MM.1S (cell line): ENCODE results near the gene MYZAP.
A peak's percentile ranks its signal among the peaks of the same experiment; 100 is the strongest.

Experiments used
- DNase-seq: peaks from one replicate; pipeline ENCODE4 v3.0.0-alpha.2; 2015
- H2AFZ ChIP-seq: fragments of 300-600 bp; sonication (generic); 2 replicates; pipeline ENCODE4 v1.6.0; 2016; ENCODE audit warnings: antibody characterized with exemption, low read length
- H3F3A ChIP-seq: fragments of 300-600 bp; sonication (generic); 2 replicates; pipeline ENCODE4 v1.6.1; 2016; ENCODE audit warnings: mild to moderate bottlenecking, antibody characterized with exemption, low read length, moderate library complexity, mixed read lengths; ENCODE audit not compliant: insufficient read depth
- H3K27ac ChIP-seq: fragments of 300-600 bp; sonication (generic); 2 replicates; pipeline ENCODE4 v1.5.1; 2016; ENCODE audit warnings: mild to moderate bottlenecking, low read length
- H3K27me3 ChIP-seq: fragments of 300-600 bp; sonication (generic); replicated peaks from 2 replicates; pipeline ENCODE4 v1.6.0; 2016; ENCODE audit warnings: low read length; ENCODE audit not compliant: insufficient read depth
- H3K36me3 ChIP-seq: fragments of 300-600 bp; sonication (generic); replicated peaks from 2 replicates; pipeline ENCODE4 v1.6.1; 2016; ENCODE audit warnings: mild to moderate bottlenecking, low read length, mixed read lengths; ENCODE audit not compliant: insufficient read depth
- H3K4me1 ChIP-seq: fragments of 300-600 bp; sonication (generic); 2 replicates; pipeline ENCODE4 v1.6.1; 2016; ENCODE audit warnings: low read length, mixed read lengths
- H3K4me2 ChIP-seq: fragments of 300-600 bp; sonication (generic); 2 replicates; pipeline ENCODE4 v1.6.0; 2016; ENCODE audit warnings: low read depth, low read length
- H3K4me3 ChIP-seq: fragments of 300-600 bp; sonication (generic); 2 replicates; pipeline ENCODE4 v1.5.1; 2016; ENCODE audit warnings: low read length, mixed read lengths
- H3K79me2 ChIP-seq: fragments of 300-600 bp; sonication (generic); 2 replicates; pipeline ENCODE4 v1.6.1; 2016; ENCODE audit warnings: mixed run types, low read length, mixed read lengths
- H3K9ac ChIP-seq: fragments of 300-600 bp; sonication (generic); 2 replicates; pipeline ENCODE4 v1.6.1; 2016; ENCODE audit warnings: low read length, mixed read lengths
- H3K9me2 ChIP-seq: fragments of 300-600 bp; sonication (generic); replicated peaks from 2 replicates; pipeline ENCODE4 v1.6.1; 2016; ENCODE audit warnings: mild to moderate bottlenecking, low read length, mixed read lengths; ENCODE audit not compliant: insufficient read depth
- H3K9me3 ChIP-seq: fragments of 300-600 bp; sonication (generic); replicated peaks from 2 replicates; pipeline ENCODE4 v1.6.1; 2016; ENCODE audit warnings: mild to moderate bottlenecking, low read length, mixed read lengths; ENCODE audit not compliant: insufficient read depth
- H4K20me1 ChIP-seq: fragments of 300-600 bp; sonication (generic); 2 replicates; pipeline ENCODE4 v1.6.1; 2016; ENCODE audit warnings: mild to moderate bottlenecking, low read length, moderate library complexity, mixed read lengths; ENCODE audit not compliant: insufficient read depth
- EZH2 ChIP-seq: fragments of 300-600 bp; sonication (generic); optimal IDR thresholded peaks from 2 replicates; pipeline ENCODE3; 2017; ENCODE audit warnings: low read depth, mild to moderate bottlenecking, antibody characterized with exemption, low read length, mixed read lengths
- EZH2phosphoT487 ChIP-seq: fragments of 300-600 bp; sonication (generic); IDR thresholded peaks from 2 replicates; pipeline ENCODE4 v1.6.1; 2018; ENCODE audit warnings: antibody characterized with exemption, low read length
- TF ChIP-seq, protein P1 (sequence below): fragments of 300-600 bp; sonication (generic); IDR thresholded peaks from 2 replicates; pipeline ENCODE4 v1.5.1; 2016; ENCODE audit warnings: antibody characterized with exemption, low read length, mixed read lengths

The MYZAP gene

DNA sequence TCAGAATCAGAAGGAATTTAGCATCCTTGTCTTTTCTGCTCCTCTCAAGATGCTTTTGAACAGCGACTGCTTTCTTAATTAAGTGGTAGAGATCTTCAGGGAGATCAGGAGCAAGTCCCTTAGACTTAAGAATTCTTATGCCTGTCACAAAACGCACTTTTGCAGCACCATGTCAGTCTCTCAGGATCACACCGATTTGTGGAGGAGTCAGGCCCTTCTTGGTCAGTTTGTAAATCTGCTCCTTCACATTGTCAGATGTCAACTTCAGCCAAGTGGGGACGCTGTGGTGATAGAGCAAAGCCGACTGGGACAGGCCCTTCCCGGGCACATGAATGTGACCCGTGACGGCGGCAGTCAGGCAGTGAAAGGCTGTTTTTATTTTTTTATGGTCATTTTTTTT lies 35.7 kb upstream of the MYZAP start:
- Histone ChIP-seq H3F3A (no peaks in the 10 kb centered on the region), H4K20me1 (no peaks in the 10 kb centered on the region), H3K4me1 (no peaks in the 10 kb centered on the region), H3K27me3 (no peaks in the 10 kb centered on the region), H3K9me2 (no peaks in the 10 kb centered on the region), H3K36me3 (no peaks in the 10 kb centered on the region), H3K27ac (no peak overlapping the region), H3K4me3 (no peak overlapping the region), H3K9ac (no peak overlapping the region), H3K9me3 (no peaks in the 10 kb centered on the region), H3K79me2 (no peaks in the 10 kb centered on the region), H2AFZ (no peak overlapping the region), H3K4me2 (no peak overlapping the region)
- TF ChIP-seq EZH2phosphoT487 (no peak), EZH2 (no peak)
- TF ChIP-seq, protein P1, sequence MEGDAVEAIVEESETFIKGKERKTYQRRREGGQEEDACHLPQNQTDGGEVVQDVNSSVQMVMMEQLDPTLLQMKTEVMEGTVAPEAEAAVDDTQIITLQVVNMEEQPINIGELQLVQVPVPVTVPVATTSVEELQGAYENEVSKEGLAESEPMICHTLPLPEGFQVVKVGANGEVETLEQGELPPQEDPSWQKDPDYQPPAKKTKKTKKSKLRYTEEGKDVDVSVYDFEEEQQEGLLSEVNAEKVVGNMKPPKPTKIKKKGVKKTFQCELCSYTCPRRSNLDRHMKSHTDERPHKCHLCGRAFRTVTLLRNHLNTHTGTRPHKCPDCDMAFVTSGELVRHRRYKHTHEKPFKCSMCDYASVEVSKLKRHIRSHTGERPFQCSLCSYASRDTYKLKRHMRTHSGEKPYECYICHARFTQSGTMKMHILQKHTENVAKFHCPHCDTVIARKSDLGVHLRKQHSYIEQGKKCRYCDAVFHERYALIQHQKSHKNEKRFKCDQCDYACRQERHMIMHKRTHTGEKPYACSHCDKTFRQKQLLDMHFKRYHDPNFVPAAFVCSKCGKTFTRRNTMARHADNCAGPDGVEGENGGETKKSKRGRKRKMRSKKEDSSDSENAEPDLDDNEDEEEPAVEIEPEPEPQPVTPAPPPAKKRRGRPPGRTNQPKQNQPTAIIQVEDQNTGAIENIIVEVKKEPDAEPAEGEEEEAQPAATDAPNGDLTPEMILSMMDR = no peak
- DNase-seq = no peak

DNA sequence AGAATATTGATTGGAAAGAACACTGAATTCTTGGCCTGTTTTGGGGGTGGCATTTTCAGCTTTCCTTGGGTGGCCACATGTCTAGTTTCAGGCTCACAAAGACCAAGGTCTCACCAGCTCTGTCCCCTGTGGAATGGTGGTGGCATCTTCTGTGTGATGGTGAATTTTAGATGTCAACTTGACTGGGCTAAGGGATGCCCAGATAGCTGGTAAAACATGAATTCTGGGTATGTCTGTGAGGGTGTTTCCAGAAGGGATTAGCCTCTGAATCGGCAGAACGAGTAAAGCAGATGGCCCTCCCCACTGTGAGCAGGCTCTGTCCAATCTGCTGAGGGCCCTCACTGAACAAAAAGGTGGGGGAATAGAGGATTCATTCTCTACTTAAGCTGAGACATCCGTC lies 34.4 kb upstream of the MYZAP start:
- H3K9me3 ChIP-seq = no peaks in the 10 kb centered on the region
- no peak overlapping the region for H3K27ac ChIP-seq
- no peaks in the 10 kb centered on the region for H3K79me2 ChIP-seq
- DNase-seq = no peak
- H3K9me2 ChIP-seq = no peaks in the 10 kb centered on the region
- H3F3A ChIP-seq = no peaks in the 10 kb centered on the region
- H3K4me3 ChIP-seq = no peak overlapping the region
- TF ChIP-seq EZH2 = no peak
- TF ChIP-seq, protein P1 = no peak
- no peak overlapping the region for H2AFZ ChIP-seq
- H3K36me3 ChIP-seq = no peaks in the 10 kb centered on the region
- no peak overlapping the region for H3K9ac ChIP-seq
- H4K20me1 ChIP-seq = no peaks in the 10 kb centered on the region
- no peak overlapping the region for H3K4me2 ChIP-seq
- H3K27me3 ChIP-seq = no peaks in the 10 kb centered on the region
- H3K4me1 ChIP-seq = no peaks in the 10 kb centered on the region

DNA sequence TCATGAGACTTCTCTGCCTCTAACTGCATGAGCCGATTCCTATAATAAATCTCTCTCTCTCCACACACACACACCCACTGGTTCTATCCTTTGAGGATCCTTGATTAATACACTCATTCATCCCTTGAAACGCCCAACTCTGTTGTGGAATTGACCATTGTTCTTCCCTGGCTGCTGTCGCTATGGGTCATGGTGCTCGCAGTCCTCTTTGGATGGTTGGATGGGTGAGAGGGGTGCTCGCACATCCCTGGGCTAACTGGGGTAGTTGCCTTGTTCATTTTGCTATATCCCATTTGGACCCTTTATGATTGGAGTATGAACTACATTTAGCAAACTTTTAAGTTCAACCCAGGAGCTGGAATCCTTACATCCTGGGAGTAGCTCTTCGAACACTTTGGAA lies 33.9 kb upstream of the MYZAP start:
- no peak overlapping the region for H3K9ac ChIP-seq
- no peak for DNase-seq
- H3K79me2 ChIP-seq = no peaks in the 10 kb centered on the region
- no peak overlapping the region for H2AFZ ChIP-seq
- no peaks in the 10 kb centered on the region for H3K9me3 ChIP-seq
- no peaks in the 10 kb centered on the region for H3K27me3 ChIP-seq
- H3K27ac ChIP-seq = no peak overlapping the region
- H3K36me3 ChIP-seq = no peaks in the 10 kb centered on the region
- H3F3A ChIP-seq = no peaks in the 10 kb centered on the region
- no peak for TF ChIP-seq EZH2phosphoT487
- H3K4me3 ChIP-seq = no peak overlapping the region
- no peaks in the 10 kb centered on the region for H3K4me1 ChIP-seq
- H3K9me2 ChIP-seq = no peaks in the 10 kb centered on the region
- no peak overlapping the region for H3K4me2 ChIP-seq
- no peaks in the 10 kb centered on the region for H4K20me1 ChIP-seq

DNA sequence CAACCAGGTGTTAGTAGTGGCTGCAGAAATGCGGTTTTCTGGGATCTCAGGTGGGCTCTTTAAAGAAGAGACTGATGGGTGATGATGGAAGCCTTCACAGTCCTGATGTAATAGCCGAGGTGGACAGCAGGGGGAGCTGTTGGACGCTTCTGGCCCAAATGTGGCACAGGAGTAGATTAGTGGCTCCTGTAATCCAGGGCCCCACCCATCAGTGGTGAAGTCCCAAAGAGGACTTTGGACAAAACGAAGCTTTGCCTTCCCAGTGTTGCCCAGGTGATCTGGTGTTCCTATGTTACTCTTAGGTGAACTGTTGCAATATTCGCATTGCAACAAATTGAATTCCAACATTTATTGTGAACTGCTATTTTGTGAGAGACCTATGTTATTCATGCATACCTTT lies 31.8 kb upstream of the MYZAP start:
- no peaks in the 10 kb centered on the region for H3F3A ChIP-seq
- TF ChIP-seq EZH2phosphoT487 = no peak
- TF ChIP-seq, protein P1 = peak; percentile 83
- no peaks in the 10 kb centered on the region for H3K27me3 ChIP-seq
- no peaks in the 10 kb centered on the region for H3K79me2 ChIP-seq
- H3K9ac ChIP-seq = no peak overlapping the region
- no peaks in the 10 kb centered on the region for H3K36me3 ChIP-seq
- no peaks in the 10 kb centered on the region for H3K9me2 ChIP-seq
- H3K4me3 ChIP-seq = no peak overlapping the region
- H4K20me1 ChIP-seq = no peaks in the 10 kb centered on the region
- H3K9me3 ChIP-seq = no peaks in the 10 kb centered on the region
- H2AFZ ChIP-seq = no peak overlapping the region
- DNase-seq = peak; percentile 56
- H3K27ac ChIP-seq = no peak overlapping the region
- no peaks in the 10 kb centered on the region for H3K4me1 ChIP-seq
- no peak overlapping the region for H3K4me2 ChIP-seq
